Neural progenitor cell (in vitro differentiated cells): ENCODE data around the gene HOXD12.

ENCODE experiments used
- EZH2 ChIP-seq: fragments of 200-600 bp; sonication (generic); IDR thresholded peaks from 2 replicates; pipeline ENCODE4 v1.6.1; 2017; ENCODE audit warnings: antibody characterized with exemption, mild to moderate bottlenecking, moderate library complexity
- EZH2phosphoT487 ChIP-seq: fragments of 200-600 bp; sonication (generic); IDR thresholded peaks from 2 replicates; pipeline ENCODE4 v1.6.1; 2017; ENCODE audit warnings: antibody characterized with exemption
- TF ChIP-seq, protein P1 (sequence below): fragments of 200-600 bp; sonication (generic); IDR thresholded peaks from 2 replicates; pipeline ENCODE4 v1.5.1; 2017; ENCODE audit warnings: antibody characterized with exemption, mild to moderate bottlenecking

GRCh38 chr2:176148751-176149421 is 49.3 kb downstream of the HOXD12 start:
- TF ChIP-seq, protein P1, sequence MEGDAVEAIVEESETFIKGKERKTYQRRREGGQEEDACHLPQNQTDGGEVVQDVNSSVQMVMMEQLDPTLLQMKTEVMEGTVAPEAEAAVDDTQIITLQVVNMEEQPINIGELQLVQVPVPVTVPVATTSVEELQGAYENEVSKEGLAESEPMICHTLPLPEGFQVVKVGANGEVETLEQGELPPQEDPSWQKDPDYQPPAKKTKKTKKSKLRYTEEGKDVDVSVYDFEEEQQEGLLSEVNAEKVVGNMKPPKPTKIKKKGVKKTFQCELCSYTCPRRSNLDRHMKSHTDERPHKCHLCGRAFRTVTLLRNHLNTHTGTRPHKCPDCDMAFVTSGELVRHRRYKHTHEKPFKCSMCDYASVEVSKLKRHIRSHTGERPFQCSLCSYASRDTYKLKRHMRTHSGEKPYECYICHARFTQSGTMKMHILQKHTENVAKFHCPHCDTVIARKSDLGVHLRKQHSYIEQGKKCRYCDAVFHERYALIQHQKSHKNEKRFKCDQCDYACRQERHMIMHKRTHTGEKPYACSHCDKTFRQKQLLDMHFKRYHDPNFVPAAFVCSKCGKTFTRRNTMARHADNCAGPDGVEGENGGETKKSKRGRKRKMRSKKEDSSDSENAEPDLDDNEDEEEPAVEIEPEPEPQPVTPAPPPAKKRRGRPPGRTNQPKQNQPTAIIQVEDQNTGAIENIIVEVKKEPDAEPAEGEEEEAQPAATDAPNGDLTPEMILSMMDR = no peak
- TF ChIP-seq EZH2phosphoT487 (no peak), EZH2 (no peak)
